ENCODE results near the gene ATP6V1F.
A peak's percentile ranks its signal among the peaks of the same experiment; 100 is the strongest.

ATP6V1F gene, protein sequence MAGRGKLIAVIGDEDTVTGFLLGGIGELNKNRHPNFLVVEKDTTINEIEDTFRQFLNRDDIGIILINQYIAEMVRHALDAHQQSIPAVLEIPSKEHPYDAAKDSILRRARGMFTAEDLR
- 22.5 reads per million, percentile 49 among the genes with 10 or more reads in this experiment for total RNA-seq

DNA sequence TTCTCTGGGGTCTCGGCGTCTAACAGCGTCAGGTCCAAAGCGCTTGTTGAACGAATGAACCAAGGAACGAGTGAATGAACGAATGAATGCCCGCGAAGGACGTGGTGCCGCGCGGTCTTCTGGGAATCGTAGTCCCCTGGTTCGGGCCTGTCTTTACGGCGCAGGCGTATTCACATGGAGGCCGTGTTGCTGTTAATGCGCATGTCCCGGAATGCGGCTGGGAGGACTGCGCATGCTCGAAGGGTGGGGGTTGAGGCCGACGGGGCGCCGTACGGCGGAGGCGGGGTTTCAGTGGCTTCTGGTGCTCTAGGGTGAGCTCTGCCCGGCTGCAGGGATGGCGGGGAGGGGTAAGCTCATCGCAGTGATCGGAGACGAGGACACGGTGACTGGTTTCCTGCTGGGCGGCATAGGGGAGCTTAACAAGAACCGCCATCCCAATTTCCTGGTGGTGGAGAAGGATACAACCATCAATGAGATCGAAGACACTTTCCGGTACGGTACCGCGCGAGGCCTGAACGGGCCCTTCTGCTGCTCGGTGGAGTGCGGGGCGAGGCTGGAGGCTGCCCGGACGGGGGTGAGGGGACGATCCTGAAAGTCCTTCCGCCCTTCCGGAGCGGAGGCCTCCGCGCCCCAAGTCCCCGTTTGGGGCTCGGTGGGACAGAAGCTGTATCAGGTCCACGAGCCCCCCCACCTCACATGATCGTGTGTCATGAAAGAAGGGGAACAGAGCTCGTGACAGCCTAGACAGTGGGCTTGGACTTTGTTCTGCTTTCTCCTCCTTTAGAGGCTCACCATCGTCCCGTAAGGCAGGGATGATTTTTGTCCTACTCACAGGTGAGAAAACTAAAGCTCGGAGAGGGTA is at the start of gene ATP6V1F:
Gene ATP6V1F (plus strand): TSS at position 286 of the 862 bp plus-strand sequence. CDS start 49 bp downstream, at position 335.
- DNase-seq = peak; percentile 99

DNA sequence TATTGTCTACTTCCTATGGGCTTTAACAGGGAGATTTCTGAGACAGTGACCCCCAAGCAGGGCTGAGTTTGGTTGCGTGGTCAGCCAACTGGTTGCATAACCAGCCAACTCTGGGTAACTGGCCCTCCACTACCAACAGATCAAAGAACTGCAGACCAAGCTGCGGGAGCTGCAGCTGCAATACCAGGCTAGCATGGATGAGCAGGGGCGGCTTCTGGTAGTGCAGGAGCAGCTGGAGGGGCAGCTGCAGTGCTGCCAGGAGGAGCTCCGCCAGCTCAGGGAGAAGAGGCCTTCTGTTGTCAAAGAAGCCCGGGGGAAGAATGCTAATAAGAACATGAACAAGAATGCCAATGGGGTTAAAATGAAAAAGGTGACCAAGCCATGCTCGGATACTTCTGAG is 48.2 kb upstream of the ATP6V1F start:
- DNase-seq = no peak

DNA sequence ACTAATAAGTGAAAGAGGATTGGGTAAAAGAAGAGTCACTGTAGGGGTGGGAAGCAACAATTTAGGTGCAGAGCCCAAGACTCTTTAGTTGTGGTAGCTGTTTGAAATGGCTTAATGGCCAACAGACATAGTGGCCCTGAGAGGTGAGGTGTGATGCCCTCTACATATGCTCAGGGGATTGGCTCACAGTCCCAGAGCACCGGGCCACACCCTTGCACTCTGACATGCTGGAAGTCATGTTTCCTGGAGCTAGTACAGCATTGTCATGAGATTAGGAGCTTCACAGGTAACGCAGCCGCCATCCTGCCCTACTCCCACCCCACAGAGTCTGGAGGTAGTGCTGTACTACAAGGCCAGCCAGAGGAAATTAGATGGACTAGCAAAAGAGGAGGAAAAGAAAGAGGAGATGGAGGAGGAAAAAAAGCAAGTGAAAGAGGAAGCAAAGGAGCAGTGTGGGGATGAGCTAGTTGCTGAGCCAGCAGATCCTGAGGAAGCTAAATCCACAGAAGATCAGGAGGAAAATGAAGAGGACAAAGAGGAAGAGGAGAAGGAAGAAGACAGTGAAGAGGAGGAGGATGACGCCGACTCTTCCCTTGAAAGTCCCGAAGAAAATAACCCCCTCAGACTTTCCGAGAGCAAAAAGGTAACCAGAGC is 47.2 kb upstream of the ATP6V1F start:
- no peak for DNase-seq

DNA sequence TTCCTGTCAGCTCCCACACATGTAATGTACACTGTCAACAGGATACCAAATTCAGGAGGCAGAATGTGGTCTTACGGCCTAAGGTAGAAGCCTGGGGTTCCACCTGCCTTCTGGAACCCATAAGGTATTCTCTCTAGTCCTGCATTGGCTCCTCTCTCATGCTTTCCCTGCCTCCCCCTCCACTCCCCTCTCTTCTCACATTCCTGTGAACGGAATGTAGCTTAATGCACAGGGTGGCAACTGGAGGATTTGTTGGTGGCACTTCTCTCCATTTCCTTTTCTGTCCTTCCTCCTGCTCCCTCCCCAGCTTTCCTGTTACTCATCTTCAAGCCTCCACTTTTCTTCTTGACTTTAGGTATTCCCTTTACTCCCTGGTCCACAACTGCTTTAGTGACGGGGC is 44.0 kb upstream of the ATP6V1F start:
- DNase-seq = no peak

DNA sequence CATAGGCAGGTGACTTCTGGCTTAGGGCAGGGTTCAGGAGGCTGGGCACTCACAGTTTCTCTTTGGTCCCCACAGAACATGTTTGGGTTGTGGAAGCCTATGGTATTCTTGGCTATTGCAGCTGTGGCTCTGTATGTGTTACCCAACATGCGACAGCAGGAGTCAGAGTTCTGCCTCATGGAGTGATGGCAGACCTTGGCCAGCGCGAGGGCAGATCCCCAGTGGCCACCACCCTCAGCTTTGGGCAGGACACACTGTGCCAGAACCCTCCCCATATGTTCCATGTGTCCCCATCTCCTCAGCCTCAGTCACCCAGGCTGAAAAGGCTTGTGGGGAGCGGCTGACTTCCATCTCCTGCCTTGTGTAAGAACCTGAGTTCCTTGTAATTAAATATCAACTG is 40.9 kb upstream of the ATP6V1F start:
- no peak for DNase-seq

DNA sequence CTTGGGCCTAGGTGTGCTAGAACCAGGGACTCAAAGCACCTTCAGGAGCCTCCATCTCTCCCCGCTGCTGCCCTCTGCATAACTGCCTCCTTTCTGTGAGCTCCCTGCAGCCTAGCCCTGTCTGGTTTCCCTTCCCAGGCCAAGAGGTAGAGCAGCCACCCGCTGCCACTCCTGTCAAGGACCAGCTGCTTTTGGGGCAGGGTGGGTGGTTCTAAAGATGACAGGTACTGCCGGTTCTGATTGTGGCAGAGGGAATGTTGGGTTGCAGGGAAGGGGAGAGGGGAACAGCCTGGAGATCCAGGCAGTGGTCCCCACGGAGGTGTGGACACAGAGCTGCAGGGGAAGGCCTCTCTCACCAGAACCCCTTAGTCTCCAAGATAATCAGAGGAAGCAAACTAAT is 36.1 kb upstream of the ATP6V1F start:
- DNase-seq = no peak

DNA sequence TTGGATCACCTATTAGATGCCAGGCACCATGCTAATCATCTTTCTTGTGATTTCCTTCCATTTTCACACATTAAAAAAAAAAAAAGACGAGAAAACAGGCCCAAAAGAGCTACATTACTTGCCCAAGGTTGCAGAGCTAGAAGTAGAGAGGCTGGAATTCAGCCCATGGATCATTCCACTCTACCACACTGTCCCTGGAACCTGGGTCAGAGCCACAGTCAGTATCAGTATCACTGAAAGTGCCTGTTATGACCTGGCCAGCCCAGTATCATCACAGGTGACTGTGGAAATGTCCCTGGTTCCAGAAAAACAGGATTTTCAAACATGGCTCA is 35.8 kb upstream of the ATP6V1F start:
- no peak for DNase-seq

DNA sequence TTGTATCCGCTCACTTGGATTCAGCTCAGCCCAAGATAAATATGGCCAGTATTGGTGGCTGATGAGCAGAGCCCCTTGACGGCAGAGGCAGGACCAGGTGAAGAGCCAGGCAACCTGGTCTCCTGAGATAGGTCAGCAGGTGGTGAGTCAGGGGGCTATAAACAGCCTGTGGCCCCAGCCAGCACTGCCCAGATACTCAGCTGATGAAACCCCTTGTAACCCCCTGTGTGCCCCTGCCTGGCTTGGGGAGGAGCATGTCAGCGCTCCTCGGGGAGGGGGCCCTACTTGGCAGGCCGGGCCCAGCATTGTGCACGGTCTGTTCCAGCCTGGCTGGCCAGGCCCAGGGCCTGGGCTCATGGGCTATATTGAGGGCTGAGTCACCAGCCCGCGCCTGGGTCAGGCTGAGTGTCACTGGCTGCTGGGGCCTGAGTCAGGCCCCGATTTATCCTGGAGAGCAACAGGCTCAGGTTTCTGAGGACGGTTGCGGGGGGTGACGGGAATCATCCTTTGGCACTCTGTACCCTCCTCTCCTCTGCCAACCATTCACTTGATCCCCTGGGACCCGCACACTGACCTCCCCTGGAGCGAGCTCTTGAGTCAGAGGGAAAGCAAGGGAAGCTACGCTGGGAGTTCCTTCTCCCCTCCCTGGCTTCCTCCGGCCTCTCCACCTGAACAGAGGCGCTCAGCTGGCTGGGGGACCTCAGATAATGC is 35.3 kb upstream of the ATP6V1F start:
- DNase-seq = no peak

DNA sequence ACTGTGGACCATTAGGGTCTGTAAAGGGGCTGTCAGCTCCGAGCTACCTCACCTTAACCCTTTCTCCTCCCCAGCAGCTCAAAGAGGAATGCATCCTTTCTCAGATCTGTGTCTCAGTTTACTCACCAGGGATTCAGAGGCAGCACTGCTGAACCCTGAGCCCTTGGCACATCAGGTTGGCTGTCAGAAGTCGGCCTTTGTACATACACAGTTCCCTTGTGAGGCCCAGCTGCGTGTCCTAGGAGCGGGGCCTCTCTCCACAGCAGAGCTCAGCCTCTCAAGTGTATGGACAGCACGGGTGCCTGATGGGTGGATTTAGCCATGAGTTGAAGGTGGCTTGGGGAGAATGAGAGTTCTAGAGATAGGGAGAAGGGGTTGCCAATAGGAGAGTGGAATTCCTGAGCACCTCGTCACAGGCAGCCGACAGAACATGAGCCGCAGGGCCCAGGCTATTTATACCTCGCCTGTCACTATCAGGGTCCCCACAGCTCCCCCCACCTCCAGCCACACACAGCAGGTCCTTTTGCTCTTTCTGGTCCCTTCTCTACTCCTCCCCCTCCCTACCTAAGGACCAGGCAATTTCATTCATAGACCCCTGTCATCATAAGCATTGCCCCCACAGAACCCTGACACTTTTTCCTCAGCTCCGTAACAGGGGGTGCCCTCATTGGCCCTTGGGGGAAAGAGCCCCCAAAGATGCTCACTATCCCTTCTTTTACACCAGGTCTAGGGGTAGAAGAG is 34.5 kb upstream of the ATP6V1F start:
- no peak for DNase-seq

DNA sequence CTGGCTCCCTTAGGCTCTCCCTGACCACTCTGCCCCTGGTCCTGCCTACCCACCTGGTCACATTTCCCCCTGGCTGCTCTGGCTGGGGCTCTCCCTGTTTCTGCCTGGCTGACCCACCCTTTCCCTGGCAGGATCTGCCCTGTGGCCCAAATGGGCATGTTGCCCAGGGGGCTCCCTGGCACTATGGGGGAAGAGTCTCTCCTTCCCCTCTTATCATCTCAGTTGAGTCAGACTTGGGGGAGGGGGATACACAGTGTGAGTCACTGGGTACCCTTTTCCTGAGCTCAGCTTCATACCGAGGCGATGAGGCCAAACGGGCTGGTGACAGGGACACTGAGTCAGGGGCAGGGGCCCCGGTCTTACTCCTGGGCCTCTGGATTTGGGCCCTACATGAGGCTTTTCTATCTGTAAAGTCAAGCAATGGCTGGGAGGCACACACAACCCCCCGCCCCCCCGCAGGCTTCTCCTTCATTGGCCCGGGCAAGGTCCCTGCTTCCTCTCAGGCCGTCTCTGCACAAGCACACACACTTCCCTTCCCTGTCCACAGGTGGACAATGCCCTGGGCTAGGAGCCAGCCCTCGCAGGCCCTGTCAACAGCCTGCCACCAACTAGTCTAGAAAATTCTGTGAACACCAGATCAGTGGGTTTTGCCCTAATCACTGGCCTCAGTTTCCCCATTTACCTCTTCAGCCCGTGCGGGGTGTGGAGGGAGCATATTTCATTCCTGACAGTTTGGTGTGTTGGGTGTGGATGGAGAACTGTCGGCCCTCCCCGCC is 33.1 kb upstream of the ATP6V1F start:
- DNase-seq = no peak

DNA sequence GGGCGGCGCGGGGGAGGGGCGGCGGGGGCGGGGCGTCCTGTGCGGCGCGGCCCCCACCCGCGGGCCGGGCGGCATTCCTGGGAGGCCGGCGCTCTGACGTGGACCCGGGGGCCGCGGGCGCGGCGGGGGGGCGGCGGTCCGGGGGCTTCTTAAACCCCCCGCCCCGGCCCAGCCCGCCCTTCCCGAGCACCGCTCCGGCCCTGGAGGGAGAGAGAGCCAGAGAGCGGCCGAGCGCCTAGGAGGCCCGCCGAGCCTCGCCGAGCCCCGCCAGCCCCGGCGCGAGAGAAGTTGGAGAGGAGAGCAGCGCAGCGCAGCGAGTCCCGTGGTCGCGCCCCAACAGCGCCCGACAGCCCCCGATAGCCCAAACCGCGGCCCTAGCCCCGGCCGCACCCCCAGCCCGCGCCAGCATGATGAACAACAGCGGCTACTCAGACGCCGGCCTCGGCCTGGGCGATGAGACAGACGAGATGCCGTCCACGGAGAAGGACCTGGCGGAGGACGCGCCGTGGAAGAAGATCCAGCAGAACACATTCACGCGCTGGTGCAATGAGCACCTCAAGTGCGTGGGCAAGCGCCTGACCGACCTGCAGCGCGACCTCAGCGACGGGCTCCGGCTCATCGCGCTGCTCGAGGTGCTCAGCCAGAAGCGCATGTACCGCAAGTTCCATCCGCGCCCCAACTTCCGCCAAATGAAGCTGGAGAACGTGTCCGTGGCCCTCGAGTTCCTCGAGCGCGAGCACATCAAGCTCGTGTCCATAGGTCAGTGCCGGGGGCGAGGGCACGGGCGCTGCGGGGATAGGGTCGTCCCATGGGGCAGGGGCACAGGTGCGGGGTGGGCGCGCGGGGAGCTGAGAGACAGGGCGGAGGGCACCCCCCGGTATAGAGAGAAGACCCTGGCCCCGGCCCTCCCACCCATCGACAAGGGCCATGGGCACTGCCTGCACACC is 32.2 kb upstream of the ATP6V1F start, which contains the start of gene FLNC:
Gene FLNC (plus strand): TSS at position 176 of the 947 bp plus-strand sequence. CDS start 232 bp downstream, at position 408.
- no peak for DNase-seq

DNA sequence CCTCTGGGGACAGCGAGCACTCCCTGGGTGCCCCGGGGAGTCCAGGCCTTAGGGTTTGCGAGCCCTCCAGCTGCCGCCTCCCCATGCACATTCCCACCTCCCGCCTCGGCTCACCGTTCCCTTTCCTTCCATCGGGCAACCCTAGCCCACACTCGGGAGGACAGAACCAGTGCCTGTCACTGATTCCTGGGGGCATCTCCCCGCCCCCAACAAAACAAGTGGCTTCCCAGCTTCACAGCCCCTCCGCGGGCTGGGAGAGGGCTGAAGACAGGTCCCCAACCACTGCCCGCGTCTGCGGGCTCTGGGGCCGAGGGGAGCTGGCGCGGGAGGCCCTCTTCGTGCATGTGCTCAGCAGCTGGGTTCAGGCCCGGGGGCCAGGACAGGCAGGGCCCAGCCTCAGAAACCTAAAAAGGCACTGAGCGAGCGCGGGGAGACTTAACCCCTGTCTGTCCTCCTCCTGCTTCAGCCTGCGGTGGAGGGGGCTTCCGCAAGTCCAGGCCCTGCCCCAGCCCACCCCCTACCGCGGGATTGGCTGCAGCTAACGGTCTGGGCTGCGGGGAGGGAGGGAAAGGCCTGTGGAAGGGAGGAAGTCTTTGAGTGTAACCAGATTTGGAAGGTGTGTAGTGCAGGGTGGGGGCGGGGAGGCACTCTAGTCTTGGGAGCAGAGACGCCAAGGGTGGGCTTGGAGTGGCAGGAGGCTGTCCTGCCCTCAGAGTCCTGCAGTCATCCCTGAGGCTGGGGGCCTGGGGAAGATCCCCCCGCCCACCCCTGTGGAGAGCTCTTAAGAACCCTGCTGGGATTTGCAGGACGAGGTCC is 31.3 kb upstream of the ATP6V1F start:
- DNase-seq = no peak

DNA sequence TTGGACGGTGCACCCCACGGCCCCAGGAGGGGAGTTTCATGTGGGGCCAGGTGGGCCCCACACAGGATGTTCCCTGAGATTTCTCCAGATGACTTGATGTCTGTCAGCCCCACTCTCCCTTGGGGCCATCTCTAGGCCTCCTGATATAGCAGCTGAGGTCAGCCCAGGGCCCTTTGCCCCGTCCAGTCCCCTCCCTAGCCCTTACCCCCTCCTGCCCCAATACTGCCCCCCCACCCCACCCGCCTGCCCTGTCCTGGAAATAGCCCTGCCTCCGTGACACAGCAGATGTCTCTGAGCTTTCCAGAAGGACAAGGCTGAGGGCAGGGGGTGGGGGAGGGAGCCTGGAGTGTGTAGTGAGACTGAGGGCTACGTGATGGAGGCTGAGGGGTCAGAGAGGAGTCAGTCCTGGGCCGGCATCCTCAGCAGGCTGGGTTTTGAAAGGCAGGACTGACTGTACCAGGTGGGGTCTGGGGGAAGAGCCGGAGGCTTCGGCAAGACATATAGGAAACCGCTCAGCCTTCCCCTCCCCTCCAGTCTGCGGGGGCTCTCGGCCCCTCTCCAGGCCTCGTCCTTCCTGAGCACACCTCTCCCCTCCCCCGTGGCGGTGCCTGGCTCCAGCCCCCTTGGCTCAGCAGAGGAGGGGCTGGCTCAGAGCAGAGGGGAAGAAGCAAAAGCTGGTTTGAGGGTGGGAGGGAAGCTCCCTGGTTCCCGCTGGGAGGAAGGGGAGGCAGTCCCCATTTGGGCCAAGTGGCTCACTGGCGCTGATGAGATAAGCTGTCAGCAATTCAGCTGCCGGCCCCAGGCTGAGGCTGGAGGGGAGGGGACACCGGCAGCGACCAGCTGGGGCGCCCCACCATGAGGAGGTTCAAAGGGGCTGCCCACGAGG is 30.4 kb upstream of the ATP6V1F start:
- DNase-seq = no peak

DNA sequence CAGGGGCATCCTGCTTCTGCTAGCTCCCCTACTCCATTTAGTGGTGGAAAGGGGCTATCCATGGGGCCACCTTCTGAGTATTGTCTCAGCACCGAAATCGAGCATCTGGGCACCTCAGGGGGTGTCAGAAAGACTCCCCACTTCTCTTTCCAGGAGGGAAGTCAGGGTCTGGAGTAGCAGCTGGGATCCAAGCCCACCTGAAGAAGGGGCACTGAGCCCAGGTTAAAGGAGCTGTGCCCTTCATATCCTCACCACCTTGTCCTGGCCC is 29.8 kb upstream of the ATP6V1F start:
- DNase-seq = no peak

DNA sequence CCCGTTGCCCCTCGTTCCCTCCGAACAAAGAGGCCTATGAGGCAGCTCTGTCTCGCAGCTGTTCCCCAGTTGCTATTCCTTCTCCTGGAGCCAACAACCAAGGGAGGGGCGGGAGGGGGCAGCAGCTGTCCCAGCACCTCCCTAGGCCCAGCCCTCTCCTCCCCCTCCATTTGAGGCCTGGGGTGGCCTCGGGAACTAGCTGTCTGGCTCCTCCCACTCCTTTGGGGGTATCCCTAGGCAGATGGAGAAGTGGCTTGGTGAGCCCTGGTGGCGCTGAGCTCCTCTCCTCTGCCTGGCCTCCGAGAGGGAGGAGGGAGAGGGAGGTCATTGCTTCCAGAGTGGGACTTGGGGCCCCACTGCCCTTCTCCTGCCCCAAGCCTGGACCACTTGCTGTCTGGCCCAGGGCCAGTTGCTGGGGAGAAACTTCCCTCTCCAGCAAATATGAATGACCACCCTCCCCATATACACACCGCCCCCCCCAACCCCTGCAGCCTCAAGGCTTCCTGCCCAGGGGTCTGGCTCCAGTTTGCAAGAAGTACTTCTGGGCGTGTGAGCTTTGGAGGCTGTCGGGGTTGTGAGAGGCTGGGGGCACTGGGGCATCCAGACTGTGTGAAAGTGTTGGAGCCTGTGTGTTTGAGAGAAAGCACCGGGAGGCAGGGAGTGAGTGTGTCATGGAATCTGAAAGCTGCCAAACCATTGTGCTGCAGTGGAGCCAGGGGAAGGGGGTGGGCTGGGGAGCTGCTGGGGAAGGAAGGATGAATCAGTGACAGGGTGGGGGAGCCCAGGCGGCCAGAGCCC is 29.3 kb upstream of the ATP6V1F start:
- no peak for DNase-seq

DNA sequence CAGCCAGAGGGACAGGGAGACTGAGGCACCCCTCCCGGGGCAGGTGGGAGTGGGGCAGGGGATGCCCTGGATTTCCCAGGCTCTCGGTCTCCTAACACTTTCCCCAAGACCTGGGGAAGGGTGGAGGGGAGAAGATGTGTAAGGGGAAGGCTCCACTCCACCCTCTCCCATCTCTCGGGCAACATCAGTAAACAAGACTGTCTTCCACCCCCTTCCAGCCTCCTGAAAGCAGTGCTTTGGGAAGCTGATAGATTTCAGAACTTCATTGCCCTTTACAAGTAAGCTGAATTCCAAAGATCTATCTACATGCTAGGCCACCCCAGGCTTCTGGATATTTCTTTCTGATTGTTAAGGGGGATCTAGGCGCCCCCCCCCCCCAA is 28.7 kb upstream of the ATP6V1F start:
- DNase-seq = no peak

DNA sequence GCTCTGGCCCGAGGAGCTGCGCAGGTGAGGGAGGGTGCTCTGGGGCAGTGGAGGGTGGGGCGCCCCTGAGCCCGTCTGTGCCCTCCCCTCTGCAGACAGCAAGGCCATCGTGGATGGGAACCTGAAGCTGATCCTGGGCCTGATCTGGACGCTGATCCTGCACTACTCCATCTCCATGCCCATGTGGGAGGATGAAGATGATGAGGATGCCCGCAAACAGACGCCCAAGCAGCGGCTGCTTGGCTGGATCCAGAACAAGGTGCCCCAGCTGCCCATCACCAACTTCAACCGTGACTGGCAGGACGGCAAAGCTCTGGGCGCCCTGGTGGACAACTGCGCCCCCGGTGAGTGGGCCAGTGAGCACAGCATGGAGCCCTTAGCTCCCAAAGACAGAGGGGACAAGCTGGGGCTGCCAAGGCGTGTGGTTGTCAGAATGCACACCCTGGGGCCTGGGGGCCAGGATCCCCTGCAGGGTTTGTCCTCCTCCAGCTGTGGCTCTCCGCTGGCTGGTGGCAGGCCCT is 27.4 kb upstream of the ATP6V1F start:
- no peak for DNase-seq

All from effector CD4-positive, alpha-beta T cell (primary cell).